ENCODE measurements around the gene FAM3C.
"Not testable (repeated sequence)": the region's sequence is repeated elsewhere in the genome, so short reads cannot be mapped to it uniquely, and the experiment has no call there.

FAM3C gene, protein sequence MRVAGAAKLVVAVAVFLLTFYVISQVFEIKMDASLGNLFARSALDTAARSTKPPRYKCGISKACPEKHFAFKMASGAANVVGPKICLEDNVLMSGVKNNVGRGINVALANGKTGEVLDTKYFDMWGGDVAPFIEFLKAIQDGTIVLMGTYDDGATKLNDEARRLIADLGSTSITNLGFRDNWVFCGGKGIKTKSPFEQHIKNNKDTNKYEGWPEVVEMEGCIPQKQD

DNA sequence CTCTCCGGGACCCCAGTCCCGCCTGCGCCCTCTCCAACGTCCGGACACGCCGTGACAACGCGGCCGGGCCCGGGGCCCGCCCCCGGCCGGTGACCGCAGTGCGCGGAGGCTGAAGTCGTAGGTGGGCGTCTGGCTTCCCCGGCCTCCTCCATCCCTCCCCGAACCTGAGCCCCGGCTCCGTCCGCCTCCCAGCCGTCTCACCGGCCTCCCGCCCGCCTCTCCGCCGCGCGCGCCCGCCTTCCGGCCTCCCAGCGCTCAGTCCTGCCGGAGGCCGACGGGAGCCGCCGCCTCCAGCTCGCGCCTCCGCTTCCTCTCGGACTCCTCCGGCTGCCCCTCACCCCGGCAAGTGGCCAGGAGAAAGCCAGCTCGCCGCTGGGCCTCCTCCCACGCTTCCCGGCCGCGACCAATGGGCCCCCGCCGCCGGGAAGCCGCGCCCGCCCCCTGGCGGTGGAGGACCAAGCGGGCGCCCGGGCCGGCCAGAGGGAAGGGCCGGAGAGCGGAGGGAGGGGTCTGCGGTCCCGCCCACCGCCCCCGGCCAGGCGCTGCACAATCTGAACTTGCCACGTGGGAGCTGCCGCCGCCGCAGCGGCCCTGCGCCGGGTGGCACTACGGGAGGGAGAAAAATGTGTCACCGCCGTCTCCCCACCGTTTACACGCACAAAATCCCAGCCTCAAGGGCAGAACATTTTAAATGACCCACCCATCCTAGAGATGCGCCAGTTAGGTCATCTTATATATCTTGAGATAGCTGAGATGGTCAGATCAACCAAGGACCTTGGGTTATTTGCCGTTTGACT lies at the start of gene FAM3C:
FAM3C (minus strand) TSS at position 348 of the 797 bp plus-strand sequence. CDS start 13,339 bp downstream, outside the sequence.
- peak; percentile 91 for DNase-seq

DNA sequence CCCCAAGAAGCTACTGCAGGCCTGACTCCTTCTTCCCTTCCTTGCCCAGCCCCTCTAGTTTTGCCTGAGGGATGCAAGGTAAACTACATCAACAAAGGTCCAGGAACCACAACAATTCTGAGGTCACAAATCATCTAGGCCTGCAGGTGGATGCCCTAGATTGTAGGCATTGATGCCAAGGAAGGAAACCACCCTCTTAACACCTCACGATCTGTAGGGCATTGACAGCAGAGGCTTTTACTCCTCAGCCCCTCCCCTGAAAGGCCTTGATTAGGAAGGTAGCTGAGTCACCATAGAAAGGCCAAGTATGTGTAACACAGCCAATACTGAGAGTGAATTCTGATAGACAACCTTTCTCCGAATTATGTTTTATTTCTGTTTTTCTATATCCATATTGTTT lies 46.7 kb upstream of the FAM3C start:
- DNase-seq, result no peak

DNA sequence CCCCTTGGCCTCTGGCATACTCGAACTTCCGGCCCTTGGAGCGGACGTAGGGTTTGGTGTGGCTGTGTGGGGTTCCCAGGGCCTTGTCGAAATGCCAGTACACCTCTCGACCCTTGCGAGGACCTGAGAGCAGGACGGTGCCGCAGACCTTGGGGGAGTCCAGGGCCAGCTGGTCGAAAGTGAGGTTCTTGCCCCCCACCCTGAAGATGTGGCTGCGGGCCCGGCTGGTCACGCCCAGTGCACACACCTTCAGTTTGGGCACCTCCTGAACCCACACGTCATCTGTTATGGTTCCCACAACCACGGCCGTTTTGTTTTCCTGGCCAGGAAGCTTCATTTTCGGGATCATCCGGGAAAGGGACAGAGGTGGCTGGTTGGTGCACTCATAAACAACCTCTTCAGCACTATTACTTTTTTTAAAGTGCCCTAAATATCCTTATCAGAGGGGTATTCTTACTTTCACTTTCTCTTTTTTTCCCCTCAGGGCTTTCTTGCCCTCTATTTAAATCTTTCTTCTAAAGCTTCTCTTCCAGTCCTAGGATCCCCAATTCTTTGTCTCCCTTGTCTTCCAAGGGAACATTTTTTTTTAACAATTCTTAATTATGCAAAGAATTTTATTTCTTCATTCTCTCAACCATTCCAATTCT lies 44.9 kb upstream of the FAM3C start:
- DNase-seq, result no peak

DNA sequence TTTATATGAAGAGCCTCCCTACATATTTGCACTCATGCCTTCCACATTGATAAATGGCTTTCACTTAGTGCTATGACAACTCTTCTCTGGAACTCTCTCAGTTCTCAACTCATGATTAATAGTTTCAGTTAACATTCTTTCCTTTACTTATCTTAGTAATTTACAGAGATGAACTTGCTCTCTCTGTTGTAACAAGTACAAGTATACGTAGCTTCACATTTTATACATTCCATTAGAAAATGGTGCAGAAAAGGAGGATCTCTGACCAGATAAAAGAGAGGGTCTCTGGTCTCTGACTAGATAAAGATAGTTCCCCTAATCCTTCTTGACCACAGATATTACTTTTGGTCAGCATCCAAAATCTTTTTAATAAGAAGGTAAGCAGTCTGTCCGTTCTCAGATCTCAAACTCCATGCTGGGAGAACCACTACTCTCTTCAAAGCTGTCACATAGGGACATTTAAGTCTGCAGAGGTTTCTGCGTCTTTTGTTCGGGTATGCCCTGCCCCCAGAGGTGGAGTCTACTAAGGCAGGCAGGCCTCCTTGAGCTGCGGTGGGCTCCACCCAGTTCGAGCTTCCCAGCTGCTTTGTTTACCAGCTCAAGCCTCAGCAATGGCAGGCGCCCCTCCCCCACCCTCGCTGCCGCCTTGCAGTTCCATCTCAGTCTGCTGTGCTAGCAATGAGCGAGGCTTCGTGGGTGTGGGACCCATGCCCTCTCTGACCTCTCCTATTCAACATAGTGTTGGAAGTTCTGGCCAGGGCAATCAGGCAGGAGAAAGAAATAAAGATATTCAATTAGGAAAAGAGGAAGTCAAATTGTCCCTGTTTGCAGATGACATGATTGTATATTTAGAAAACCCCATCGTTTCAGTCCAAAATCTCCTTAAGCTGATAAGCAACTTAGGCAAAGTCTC lies 42.2 kb upstream of the FAM3C start:
- peak; percentile 82 for DNase-seq

DNA sequence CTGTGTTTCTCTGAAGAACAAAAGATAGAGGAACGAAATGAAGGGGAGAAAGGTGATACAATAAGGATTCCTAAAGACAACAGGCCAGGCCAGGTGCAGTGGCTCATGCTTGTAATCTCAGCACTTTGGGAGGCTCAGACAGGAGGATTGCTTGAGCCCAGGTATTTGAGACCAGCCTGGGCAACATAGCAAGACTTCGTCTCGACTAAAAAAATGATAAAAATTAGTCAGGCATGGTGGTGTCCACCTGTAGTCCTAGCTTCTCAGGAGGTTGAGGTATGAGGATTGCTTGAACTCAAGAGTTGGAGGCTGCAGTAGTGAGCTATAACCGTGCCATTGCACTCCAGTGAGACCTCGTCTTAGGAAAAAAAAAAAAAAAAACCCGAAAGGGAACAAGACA lies 41.4 kb upstream of the FAM3C start:
- DNase-seq, result no peak

DNA sequence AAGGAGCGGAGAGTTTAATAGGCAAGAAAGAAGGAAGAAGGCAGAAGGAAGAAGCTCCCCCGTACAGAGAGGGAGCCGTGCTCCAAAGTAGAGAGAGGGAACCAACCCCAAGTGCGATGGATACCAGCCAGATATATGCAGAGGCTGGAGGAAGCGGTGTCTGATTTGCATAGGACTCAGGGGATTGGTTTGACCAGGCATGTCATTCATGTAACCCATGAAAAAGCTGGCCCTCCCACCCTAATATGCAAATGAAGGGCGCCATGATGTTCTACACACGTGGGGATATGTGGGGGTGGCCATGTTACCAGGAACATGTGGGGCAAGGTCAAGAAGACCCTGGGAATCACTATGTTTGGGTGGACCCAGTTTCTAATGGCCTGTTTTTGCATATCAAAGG lies 40.6 kb upstream of the FAM3C start:
- no peak for DNase-seq

DNA sequence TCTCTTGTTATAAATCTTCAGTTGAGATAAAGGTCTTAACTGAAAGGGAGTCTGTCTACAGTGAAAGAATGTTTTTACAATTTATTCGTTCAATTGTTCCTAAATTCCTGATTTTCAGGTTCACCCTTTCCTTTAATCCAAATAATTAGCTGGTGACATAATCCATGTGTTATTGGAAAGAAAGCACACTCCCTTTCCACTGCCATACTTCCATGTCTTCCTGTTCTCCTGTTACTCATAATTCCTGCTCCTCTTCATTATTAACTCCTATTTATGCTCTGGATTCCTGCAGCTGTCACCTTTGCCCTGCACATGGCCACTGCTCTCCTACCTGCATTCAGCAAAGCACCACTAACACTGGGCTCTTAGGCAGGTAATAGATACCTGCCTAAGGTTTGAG lies 40.0 kb upstream of the FAM3C start:
- no peak for DNase-seq

DNA sequence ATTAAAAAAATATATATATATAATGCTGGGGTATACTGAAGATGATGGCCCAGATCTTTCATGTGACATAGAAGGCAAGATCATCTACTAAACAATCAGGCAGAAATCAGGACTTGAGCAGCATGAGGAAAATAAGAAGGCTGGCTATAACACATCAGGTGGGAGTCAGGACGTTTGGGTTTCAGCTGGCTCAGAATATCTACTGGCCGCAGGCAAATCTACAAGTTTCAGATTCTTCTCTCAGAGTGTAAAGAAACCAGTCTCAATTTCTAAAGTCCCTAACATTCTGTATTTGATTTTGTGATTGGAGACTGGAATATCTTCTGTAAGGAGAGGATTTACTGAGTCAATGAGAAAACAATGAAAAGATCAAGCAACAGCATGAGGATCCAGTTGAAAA lies 37.7 kb upstream of the FAM3C start:
- DNase-seq, result no peak

DNA sequence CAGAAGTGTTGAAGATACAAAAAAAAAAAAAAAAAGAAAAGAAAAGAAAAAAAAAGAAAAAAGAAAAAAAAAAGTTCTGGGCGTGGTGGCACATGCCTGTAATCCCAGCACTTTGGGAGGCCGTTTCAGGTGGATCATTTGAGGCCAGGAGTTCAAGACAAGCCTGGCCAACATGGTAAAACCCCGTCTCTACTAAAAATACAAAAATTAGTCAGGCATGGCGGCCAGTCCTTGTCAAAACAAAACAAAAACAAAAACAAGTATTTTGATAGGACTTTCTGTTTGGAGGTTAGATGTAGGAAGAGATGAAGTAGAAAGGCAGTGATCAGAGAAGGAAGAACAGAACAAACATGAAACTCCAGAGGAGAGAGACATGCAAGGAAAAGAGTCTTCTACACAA lies 36.4 kb upstream of the FAM3C start:
- DNase-seq, result not testable (repeated sequence)

DNA sequence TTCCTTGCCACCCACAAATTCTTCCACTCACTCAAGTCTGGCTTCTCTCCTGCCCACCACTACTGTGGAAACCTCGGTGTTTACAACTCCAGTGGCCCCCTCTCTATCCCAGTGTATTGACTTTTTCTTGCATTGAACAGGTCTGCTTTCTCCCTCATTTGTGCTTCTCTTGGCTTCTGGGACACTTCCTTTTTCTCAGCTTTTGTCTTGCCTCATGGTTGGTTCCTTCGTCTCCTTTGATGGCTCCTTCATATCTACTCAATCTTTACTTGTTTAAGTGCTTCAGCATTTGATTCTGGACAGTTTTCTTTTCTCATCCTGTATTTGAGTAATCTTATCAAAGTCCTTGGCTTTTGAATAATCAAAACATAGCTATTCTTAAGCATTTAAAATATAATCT lies 35.9 kb upstream of the FAM3C start:
- no peak for DNase-seq

DNA sequence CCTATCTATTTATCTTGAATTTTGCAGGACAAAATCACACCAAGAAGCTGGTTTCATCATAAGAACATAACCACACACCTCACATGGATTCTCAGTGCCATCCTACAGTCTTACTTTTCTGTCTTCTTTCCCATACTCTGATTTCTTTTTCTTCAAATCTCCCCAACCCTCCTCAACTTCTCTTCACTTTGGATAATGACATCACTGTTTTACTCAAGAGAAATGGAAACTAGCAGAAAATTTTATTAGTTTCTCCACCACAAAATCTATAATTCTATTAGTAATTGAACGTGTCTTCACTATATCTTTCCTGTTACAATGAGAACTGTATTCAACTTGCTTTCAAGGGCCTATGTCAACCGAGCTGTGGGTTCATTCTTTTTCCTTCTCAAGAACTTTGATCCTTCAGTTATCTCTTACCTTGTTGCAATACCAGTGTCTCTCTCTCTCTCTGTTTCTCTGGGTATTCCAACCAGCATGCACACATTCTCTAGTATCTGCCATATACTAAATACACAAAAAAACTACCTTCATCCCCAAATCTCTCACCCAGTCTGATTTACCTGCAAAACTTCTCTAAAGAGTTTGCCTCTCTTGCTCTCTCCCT lies 35.4 kb upstream of the FAM3C start:
- no peak for DNase-seq

DNA sequence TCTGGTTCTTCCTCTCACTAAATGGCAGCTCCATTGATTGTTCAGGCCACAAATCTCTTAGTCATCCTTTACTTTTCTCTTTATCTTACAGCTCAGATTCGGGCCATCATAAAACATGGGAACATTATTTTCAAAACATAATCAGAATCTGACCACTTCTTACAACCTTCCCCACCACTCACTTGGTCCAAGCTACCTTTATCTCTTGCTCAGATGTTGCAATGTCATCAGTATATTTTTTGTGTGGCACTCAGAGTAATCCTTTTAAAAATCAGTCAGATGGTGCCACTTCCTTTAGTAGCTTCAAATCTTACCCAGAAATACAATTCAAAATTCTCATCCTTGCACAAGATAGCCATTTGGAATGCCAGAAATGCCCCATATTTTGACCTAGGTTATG lies 34.5 kb upstream of the FAM3C start:
- DNase-seq, result no peak

DNA sequence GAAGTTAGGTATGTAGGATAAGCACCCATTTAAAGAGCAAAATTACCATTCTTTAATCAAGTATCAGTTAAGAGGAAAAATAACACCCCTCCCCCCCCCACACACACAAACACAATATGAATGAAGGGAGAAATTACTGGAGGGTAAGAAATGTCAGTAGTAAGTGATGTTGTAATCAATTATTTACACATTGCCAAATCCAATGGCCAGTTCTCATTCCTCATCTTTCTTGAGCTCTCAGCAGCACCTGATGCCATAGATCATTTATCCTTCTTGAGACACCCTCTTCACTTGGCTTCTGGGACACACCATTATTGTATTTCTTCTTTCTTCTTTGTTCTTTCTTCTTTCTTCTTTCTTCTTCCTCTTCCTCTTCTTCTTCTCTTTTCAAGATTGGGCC lies 33.7 kb upstream of the FAM3C start:
- no peak for DNase-seq

DNA sequence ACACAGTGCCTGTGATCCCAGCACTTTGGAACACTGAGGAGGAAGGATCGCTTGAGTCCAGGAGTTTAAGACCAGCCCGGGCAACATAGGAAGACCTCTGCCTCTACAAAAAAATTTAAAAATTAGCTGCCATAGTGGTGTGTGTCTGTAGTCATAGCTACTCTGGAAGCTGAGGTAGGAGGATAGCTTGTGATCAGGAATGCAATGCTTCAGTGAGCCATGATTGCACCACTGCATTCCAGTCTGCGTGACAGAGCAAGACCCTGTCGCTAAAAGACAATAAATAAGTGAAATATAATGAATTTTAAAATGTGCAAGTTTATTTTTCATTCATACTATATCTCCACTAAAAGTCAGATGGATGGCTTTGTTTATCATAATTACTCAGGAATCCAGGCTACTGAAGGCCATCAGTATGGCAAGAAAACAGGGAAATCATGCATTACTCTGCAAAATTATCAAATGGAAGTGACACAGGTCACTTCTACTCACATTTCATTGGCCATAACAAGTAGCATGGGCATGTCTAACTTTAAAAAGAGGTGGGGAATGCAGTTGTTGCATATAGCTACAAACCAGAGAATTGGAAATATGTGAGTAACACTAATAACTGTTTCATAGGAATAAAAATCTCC lies 32.9 kb upstream of the FAM3C start:
- peak; percentile 65 for DNase-seq

DNA sequence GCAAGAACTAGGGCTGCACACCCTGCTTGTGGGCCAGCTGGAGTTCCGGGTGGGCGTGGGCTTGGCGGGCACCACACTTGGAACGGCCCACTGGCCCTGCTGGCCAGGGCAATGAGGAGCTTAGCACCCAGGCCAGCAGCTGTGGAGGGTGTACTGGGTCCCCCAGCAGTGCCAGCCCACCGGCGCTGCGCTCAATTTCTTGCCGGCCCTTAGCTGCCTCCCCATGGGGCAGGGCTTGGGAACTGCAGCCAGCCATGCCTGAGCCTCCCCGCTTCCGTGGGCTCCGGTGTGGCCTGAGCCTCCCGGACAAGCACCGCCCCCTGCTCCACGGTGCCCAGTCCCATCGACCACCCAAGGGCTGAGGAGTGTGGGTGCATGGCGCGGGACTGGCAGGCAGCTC lies 25.6 kb upstream of the FAM3C start:
- DNase-seq, result not testable (repeated sequence)

DNA sequence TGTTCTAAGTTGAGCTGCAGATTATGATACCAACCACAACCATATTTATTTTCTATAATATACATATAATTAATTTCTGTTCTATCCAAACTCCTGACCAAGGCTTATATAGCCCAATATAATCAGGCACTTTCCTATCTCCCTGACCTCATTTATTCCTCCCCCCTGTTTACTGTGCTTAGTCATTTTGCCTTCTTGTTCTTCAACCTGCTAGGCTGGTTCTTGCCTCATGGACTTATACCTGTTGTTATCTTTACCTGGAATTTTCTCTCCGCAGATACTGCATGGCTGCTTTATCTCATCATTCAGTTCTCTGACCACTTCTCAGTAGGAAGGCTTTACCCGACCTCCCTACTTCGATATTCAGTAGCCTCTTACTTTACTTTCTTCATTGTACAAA lies 24.9 kb upstream of the FAM3C start:
- DNase-seq, result no peak

DNA sequence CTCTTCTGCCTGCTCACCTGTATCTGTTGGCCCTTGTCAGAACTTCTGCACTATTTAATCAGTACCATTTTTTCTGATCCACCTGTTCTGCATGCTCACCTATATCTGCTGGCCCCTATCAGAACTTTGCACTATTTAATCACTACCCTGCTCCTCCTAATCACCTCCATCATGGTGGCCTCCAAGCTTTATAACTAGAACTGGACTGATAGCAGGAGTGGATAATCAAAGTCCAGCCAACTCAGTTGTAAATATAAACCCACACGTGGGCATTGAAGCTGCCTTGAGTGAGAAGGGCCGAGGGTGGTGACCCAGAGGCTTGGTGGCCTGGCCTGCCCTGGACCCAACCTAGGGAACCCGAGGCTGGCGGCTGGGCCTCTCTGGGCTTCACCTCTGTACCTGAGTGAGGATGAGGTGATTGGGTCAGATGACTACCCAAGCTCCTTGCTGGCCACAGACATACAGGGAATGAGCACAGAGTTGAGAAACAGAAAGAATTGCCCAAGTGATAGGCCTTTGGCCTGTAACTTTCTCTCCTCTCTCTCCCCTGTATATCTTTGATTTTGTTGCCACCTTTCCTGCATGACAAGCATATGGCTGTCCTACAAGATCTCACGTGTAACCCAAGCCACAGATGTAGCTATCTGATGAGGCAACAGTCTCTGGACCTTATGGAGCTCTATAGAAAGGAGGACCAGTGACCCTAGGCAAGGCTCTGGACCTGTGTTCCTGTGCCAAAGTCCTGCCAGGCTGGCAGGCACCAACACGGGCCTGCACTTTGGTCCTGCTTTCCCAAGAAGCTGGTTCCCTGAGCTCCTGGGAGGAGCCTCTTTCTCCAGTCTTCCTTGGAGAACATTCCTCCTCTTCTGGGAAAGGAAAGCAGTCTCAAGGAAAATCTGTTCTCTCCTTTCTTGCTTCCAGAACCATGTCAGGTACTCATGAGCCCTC lies 23.4 kb upstream of the FAM3C start:
- DNase-seq, result no peak

DNA sequence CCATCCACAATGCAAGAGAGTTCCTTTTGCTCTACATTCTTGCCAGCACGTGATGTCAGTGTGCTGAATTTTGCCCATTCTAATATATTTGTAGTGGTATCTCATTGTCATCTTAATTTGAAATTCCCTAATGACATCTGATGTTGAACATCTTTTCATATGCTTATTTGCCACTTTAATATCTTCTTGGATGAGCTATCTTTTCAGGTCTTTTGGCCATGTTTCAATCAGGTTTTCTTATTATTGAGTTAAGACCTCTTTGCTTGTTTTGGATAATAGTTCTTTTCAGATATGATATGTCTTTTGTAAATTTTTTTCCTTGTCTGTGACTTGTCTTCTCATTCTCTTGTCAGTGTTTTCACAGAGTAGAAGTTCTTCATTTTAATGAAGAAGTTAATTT lies 20.4 kb upstream of the FAM3C start:
- no peak for DNase-seq

DNA sequence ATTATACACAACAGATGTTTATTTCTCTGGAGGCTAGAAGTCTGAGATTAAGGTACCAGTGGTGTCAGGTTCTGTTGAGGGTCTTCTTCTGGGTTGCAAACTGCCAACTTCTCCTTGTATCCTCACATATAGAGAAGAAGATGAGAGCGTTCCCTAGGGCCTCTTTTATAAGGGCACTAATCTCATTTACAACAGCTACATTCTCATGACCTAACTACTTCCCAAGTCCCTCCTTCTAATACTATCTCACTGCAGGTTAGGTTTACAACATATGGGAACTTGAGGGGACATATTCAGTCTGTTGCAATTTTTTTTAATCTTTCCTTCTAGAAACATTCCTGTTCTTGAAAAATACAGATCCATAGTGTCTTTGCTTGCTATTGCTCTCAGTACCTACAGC lies 18.3 kb upstream of the FAM3C start:
- DNase-seq, result no peak

DNA sequence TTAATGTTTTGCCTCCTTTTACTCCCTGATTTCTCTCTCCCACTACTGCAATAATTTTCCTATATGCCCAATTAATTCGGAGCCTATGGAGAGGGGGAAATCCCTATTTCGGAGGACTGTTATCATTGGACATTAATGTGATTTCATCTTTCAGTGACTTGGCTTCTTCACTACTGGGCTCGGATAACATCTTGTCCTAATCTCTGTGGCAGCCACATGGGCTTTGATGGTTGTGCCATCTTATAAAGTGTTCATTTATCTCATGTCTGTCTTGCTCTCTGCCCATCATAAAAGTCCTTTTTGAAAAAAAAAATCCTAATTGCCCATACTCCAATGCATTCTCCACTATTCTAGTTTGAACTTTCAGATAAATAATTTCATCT lies 15.5 kb upstream of the FAM3C start:
- DNase-seq, result no peak

All from fibroblast of upper back skin (primary cell).